ENCODE data around the gene LRRC45.
"Not testable (repeated sequence)": the region's sequence is repeated elsewhere in the genome, so short reads cannot be mapped to it uniquely, and the experiment has no call there.

The LRRC45 gene

GRCh38 chr17:82035488-82035887 lies 12.4 kb downstream of the LRRC45 start:
- TF ChIP-seq GATA1 (IDR thresholded peaks at IDR 0.05; ENCODE audit: low read depth, low read length) (no peak), POLR2A (IDR thresholded peaks at IDR 0.05; ENCODE audit: low read length) (no peak)
- no peak for DNase-seq

- DNase-seq: no peak
- no peak for TF ChIP-seq GATA1 (IDR thresholded peaks at IDR 0.05; ENCODE audit: low read depth, low read length)
- no peak for TF ChIP-seq POLR2A (IDR thresholded peaks at IDR 0.05; ENCODE audit: low read length)
Measured at GRCh38 chr17:82035956-82036633, 13.0 kb downstream of the LRRC45 start.

- no peak for TF ChIP-seq GATA1 (IDR thresholded peaks at IDR 0.05; ENCODE audit: low read depth, low read length)
- TF ChIP-seq POLR2A (IDR thresholded peaks at IDR 0.05; ENCODE audit: low read length): no peak
- peak in 1 of 2 experiments; percentile 50 for DNase-seq
Measured at GRCh38 chr17:82036634-82037091, 13.6 kb downstream of the LRRC45 start.

- peak; percentile 97 to 98 for DNase-seq
- no peak for TF ChIP-seq GATA1 (IDR thresholded peaks at IDR 0.05; ENCODE audit: low read depth, low read length)
- TF ChIP-seq POLR2A (IDR thresholded peaks at IDR 0.05; ENCODE audit: low read length): peak; percentile 90
Measured at GRCh38 chr17:82037092-82037888, 14.2 kb downstream of the LRRC45 start, which contains the start of gene DCXR. DCXR (minus strand) TSS chr17:82037697; CDS start chr17:82037682, 15 bp downstream.

GRCh38 chr17:82037889-82038195 lies 14.7 kb downstream of the LRRC45 start:
- no peak for TF ChIP-seq GATA1 (IDR thresholded peaks at IDR 0.05; ENCODE audit: low read depth, low read length)
- no peak for TF ChIP-seq POLR2A (IDR thresholded peaks at IDR 0.05; ENCODE audit: low read length)
- DNase-seq: no peak

GRCh38 chr17:82038796-82039409 lies 15.8 kb downstream of the LRRC45 start:
- DNase-seq: not testable (repeated sequence)

GRCh38 chr17:82039695-82040299 lies 16.7 kb downstream of the LRRC45 start:
- no peak for DNase-seq
- no peak for TF ChIP-seq POLR2A (IDR thresholded peaks at IDR 0.05; ENCODE audit: low read length)
- TF ChIP-seq GATA1 (IDR thresholded peaks at IDR 0.05; ENCODE audit: low read depth, low read length): no peak

GRCh38 chr17:82041144-82041814 lies 18.2 kb downstream of the LRRC45 start:
- no peak for TF ChIP-seq POLR2A (IDR thresholded peaks at IDR 0.05; ENCODE audit: low read length)
- no peak for TF ChIP-seq GATA1 (IDR thresholded peaks at IDR 0.05; ENCODE audit: low read depth, low read length)
- DNase-seq: no peak

GRCh38 chr17:82042649-82043048 lies 19.5 kb downstream of the LRRC45 start:
- no peak for DNase-seq
- TF ChIP-seq GATA1 (IDR thresholded peaks at IDR 0.05; ENCODE audit: low read depth, low read length) (no peak), POLR2A (IDR thresholded peaks at IDR 0.05; ENCODE audit: low read length) (no peak)

GRCh38 chr17:82043507-82043906 lies 20.4 kb downstream of the LRRC45 start:
- DNase-seq: no peak
- TF ChIP-seq POLR2A (IDR thresholded peaks at IDR 0.05; ENCODE audit: low read length) (no peak), GATA1 (IDR thresholded peaks at IDR 0.05; ENCODE audit: low read depth, low read length) (no peak)

GRCh38 chr17:82045936-82046484 lies 22.9 kb downstream of the LRRC45 start:
- TF ChIP-seq GATA1 (IDR thresholded peaks at IDR 0.05; ENCODE audit: low read depth, low read length) (no peak), POLR2A (IDR thresholded peaks at IDR 0.05; ENCODE audit: low read length) (no peak)
- no peak for DNase-seq

GRCh38 chr17:82046903-82047302 lies 23.8 kb downstream of the LRRC45 start:
- TF ChIP-seq GATA1 (IDR thresholded peaks at IDR 0.05; ENCODE audit: low read depth, low read length) (no peak), POLR2A (IDR thresholded peaks at IDR 0.05; ENCODE audit: low read length) (no peak)
- no peak for DNase-seq

- no peak for DNase-seq
- TF ChIP-seq GATA1 (IDR thresholded peaks at IDR 0.05; ENCODE audit: low read depth, low read length): no peak
- TF ChIP-seq POLR2A (IDR thresholded peaks at IDR 0.05; ENCODE audit: low read length): no peak
Measured at GRCh38 chr17:82047379-82047778, 24.3 kb downstream of the LRRC45 start.
